Stimulated activated naive CD8-positive, alpha-beta T cell treated with anti-CD3 and anti-CD28 coated beads, Interleukin-15, Interleukin-2, amounts not matched to agents 100 U/mL and 50 U/mL, for 24 hours (primary cell): ENCODE results near the gene CRYGS.
A peak's percentile ranks its signal among the peaks of the same experiment; 100 is the strongest.
"Not testable (repeated sequence)": the region's sequence is repeated elsewhere in the genome, so short reads cannot be mapped to it uniquely, and the experiment has no call there.

Experiments used
- ATAC-seq: fragments of 150-1000 bp; cut with Tn5 transposase; one replicate; pipeline ENCODE4 v1.10.0; 2021
- DNase-seq: peaks from one replicate; pipeline ENCODE4 v3.0.0; 2021

The CRYGS gene

DNA sequence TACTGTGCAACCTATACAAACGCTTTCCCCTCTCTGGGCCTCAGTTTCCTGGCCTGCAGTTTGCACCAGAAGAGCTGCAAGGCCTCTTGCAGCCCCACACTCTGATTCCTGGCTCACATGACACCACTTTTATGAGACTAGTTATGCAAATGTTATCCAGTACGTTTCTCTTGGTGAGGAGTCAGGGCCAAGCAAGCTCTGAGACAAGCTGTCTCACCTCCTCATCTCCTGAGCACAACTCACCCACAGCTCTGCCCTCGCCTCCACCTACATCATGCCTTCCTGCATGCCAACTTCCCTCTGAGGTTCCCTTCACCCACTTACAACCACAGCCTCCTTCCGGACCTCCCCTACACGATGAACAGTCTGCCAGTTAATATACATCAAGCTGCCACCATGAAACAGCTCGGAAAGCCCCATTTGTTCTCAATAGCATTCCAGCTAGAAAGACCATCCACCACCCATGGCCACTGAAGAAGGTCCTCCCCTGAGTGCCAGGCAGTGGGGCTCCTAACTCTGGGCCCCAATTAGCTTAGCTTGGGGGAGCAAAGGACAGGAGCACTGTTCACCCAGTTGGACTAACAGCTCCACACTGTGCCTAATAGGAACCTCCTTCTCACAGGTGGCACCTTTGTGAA is 25.0 kb downstream of the CRYGS start:
- peak; percentile 61 for DNase-seq
- ATAC-seq = peak; percentile 83

DNA sequence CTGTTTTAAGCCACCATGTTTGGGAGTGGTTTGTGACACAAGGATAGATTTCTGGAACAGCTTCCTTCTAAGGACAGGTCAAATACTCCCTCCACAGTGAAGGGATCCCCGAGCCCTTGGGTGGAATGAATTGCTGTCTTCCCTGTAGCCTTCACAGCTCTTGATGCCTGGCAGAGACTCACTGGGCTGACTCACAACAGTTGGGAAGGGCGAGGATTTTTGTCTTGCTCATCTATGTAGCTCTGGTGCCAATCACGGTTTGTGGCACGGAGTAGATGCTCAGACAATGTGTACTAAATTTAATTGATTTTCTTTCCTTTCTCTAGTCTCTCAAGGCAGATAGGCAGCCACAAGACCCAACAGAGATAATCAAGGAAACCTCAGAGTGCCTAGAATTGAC is 27.0 kb downstream of the CRYGS start:
- ATAC-seq (no peak), DNase-seq (no peak)

DNA sequence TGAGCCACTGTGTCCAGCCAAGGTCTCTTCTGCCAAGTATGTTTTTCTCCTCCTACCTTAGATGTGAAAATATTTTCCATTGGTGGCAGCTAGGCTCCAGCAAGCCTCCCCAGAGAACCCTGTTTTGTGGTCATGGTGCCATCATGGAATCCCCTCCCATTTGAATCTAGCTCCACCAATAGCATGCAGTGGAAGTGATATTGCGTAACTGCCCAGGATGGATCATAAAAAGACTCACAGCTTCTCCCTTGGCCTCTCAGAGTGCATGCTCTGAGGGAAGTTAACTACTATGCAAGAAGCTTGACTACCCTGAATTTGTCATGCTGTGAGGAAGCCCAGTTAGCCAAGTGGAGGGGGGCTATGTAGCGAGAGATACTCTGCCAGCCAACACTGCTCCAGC is 27.5 kb downstream of the CRYGS start:
- ATAC-seq = no peak
- no peak for DNase-seq

DNA sequence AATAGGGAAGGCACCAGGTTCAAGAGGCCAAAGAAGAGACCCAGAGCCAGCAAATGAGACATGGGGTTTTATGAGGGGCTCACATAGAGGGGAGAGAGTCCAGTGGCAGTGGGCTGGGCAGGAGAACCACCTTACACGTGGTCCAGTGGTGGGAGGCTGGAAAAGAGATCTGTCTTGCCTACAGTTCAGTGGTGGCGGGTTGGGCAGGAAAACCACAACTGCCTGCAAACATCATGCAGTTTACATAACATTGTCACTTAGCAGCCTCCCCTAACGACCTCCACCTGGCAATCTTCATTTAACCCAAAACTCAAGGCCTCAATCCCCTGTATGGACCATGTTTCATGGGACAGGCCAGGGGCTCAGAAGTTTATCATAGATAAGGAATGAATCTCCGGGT is 29.1 kb downstream of the CRYGS start:
- no peak for ATAC-seq
- DNase-seq = peak; percentile 27

DNA sequence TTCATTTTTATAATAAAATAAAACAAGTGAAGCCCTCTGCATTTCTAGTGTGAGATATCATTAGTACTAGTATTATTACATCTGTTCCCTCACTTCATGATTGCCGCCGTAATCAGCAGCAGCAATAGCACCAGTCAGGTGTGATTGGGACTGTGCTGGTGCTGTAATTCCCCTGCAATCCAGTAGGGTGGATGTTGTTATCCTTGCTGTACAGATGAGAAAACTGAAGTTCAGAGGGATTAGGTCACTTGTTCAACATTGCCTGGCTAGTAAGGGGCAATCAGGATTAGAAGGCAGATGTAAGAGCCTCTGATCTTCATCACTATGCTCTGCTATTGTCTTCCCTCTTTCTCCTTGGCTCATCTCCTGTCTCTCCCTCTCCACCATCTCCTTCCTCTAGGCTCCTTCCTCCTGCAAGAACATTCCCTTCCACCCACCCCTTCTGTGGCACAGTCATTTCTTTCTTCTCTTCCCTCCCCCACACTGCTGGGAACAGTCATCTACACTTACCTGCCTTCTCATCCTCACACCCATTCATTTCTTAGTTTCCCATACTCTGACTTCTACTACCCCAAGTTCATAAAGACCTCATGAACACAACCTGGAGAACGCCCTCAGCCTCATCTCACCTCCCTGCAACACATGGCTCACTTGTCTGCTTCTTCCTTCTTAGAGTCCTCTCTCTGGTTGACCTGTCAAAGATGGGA is 29.7 kb downstream of the CRYGS start:
- DNase-seq = no peak
- peak; percentile 7 for ATAC-seq

DNA sequence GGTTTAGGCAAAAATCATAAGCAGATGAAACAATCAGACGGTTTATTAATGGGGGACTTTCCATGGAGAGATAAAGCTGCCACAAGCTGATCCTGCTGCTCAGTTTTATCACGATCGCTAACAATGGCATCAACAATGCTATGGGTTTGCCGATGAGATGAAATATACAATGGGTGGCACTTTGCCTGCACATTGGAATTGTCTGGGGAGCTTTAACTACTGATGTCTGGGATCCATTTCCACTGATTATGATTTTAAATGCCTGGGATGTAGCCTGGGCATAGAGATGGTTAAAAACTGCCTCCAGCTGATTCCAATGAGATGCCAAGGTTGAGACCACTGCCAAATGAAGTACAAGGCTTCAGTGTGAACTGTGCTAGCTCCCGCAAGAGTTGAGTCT is 30.8 kb downstream of the CRYGS start:
- DNase-seq (no peak), ATAC-seq (no peak)

DNA sequence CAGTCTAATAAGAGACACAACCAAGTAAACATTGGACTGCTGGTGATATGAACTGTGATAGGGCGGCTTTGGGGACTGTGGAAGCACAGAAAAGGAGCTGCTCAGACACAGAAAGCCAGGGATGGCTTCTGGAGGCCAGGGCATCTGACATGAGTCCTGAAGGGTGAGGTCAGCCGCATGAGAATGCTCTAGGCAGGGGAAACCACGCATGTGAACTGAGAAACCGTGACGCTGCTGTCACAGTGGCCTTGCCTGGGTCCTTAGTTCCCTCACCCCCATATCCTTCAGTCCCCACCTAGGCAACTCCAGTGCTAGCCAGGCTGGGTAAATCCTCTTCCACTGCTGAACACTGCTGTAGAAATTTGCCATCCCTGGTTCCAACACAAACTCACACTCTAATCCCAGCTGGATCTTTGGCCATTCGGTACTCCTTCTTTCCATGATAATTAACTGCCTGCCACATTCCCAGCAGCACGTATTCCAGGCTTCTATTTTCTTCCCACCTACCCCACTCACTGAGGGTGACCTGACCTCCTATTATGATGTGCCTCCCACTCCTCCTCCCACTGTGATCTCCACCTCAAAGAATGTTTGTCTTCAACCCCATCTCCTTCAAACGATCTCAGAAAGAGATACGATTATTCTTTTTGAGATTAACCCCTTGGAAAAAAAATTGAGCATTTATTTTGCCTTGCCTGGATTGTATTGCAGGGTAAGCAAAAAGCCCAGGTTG is 31.4 kb downstream of the CRYGS start:
- no peak for ATAC-seq

DNA sequence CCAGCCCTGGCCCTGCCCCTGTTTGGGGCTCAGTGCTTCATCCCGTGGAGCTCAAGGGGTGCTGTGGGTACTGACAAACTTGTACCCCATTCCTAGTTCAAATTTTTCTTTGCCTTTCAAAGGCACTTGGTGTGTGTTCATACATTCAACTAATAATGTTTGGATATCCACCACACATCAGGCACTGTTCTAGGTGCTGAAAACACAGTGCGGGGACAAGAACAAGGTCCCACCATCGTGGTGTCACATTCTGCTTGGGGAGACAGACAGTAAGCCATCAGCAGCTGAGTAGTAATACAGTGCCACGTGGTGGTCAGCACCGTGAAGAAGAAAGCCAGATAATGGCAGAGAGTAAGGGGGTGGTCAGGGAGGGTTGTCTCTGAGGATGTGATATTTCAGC is 32.5 kb downstream of the CRYGS start:
- no peak for ATAC-seq
- DNase-seq = no peak

More for the DNA sequence above, 31.4 kb downstream of the CRYGS start:
- DNase-seq = no peak

DNA sequence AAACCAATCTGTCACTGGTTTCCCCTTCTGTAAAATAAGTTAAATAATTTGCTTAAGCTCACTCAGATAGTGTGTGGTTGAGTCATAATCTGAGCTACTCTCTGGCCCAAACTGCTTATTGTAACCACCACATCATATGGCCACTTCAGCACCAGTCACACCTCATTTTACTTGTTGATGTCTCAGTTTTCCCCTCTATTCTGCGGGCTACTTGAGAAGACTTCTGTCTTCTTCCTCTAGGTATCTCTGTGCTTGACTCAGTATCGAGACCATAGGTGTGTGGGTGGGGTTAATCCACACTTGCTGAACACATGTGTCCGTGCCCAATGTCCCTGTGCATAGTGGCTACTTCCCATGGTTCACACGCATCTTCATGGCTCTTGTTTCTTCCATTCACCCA is 32.9 kb downstream of the CRYGS start:
- peak; percentile 75 for ATAC-seq
- peak; percentile 34 for DNase-seq

DNA sequence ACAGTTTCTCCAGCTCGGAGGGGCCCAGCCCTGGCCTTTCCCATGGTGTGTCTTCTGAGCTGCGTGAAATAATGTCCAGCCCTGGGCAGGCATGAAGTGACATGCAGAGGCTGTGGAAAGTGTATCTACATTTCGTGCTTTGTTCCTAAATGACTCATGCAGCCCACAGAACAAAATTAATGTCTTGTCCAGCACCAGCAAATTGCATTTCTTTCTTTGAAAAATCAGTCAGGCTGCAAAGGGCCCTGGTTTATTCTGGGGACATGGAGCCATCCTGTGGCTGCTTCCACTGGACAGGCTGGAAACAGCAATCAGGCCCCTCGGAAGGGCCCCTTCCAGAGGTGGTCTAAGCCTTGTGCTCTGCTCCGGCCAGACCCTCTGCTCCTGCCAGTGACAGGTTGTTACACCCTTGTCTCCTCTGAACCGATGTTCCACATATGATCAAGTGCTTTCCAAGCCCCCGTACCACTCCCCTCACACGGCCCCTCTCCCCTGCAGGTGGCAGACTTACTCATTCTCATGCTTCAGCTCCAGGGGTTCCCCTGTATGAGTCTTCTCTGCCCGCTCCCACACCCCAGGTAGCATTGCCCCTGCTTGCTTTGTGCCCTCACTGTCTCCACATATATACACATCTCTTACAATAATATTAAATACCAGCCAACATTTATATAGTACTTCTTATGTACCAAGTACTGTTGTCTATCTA is 33.7 kb downstream of the CRYGS start:
- peak; percentile 32 for DNase-seq
- peak; percentile 24 for ATAC-seq

DNA sequence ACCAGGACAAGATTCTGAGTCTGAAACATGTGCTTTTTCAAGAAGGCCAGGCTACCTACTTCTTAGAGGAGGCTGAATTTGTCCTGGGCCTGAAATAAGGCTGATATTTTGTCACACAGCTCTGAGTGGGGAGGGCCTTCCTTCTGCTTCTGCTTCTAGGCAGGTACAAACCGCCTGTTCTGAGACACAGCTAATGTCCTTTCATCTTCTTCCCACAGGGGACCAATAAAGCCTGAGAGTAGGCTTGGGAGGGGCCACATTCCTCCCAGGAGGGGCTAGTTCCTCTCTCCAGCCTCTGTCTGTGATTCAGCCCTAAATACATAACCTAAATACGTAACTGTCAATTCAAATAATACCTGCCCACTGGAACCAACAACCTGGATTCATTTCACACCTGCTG is 34.8 kb downstream of the CRYGS start:
- DNase-seq = no peak
- ATAC-seq = no peak

DNA sequence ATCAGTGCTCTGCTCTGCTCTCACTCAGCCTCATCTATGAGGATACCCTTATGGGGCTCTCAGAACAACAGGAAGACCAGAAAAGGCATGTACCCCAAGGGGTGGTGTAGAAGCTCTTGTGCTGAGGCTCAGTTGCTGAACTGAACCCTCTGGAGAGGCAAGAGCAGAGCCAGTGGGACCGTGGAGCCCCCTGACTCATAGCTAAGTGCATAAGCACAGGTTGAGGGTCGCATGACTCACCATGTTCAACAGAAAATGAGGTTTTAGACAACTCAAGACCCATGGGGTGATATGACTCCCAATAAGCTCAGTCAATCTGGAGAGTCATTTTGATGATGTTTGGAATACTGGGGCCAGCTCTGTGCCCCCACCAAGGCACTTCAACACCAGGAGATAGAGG is 37.3 kb downstream of the CRYGS start:
- ATAC-seq = peak; percentile 68
- DNase-seq = peak; percentile 56

DNA sequence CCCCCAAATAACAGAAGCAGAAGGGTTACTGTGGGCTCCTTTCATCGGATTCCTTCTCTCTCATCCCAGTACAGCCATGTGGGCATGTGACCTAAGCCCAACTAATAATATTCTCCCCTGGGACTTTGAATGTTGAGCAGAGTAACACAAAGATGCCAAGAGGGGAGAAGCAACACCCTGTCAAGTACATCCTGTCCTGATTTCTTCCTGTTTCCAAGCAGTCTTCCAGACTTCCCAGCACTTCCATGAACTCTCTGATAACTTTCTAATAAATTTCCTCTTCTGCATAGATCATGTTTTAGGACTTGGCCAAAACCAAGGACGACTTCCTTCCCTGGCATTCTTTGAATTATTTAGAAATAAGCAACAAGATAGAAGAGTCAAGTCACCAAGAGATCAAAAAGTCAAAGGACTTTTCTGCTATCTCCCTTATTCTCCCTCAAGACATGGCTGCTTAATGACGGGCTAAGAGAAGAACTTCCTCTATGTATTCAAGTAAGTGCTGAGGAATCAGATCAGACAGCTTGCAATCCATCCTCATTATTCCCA is 37.9 kb downstream of the CRYGS start:
- DNase-seq = no peak
- ATAC-seq = no peak

DNA sequence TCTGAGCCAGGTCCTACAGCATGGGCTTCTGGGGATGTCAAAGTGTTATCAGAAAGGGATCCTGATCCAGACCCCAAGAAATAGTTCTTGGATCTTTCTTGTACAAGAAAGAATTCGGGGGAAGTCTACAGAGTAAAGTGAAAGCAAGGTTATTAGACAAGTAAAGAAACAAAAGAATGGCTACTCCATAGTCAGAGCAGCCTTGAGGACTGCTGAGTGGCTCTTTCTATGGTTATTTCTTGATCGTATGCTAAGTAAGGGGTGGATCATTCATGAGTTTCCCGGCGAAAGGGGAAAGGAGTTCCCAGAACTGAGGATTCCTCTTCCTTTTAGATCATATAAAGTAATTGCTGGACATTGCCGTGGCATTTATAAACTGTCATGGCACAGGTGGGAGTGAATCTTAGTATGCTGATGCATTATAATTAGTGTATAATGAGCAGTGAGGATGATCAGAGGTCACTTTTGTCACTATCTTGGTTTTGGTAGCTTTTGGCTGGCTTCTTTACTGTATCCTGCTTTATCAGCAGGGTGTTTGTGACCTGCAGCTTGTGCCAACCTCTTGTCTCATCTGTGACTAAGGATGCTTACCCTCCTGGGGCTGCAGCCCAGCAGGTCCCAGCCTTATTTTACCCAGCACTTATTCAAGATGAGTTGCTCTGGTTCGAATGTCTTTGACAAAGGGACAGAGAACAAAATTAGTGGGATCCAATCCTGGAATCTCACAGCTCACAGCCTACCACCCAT is 41.0 kb downstream of the CRYGS start:
- no peak for ATAC-seq
- no peak for DNase-seq

DNA sequence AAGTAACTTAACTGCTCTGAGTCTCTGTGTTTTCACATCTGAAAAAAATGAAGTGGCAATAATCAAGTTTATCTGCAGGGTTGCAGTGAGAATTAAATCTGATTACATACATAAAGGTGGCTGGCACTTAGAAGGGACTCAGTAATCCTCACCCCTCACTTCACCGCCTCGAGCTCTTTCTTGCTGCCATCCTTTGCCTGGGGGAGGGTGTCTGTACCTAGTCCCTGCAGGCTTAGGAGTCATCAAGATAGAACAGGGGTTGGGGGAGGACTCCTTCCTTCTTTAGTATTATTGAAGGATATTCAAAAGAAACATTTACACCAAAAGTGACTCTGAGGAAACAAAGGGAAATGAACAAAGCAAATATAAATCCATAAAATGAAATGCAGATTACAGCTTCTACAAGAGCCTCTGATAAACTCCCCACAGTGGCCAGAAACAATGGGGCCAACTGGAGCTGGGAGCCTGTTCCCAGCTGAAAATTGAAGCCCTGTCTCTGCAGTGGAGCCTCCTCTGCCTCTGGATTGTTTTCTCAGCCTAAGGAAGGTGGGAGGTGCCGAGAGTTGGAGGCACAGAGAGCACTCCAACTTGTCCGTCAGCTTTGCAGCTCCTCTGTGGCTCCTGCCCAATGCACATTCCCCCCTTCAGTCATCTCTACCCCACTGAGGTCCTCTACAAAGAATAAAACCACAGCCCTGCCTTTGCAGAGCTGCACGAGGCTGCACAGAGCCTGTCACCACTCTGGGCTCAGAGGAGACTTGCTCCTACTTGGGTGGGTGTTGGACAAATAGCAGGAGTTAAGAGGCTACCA is 41.8 kb downstream of the CRYGS start:
- ATAC-seq (peak; percentile 30), DNase-seq (no peak)

DNA sequence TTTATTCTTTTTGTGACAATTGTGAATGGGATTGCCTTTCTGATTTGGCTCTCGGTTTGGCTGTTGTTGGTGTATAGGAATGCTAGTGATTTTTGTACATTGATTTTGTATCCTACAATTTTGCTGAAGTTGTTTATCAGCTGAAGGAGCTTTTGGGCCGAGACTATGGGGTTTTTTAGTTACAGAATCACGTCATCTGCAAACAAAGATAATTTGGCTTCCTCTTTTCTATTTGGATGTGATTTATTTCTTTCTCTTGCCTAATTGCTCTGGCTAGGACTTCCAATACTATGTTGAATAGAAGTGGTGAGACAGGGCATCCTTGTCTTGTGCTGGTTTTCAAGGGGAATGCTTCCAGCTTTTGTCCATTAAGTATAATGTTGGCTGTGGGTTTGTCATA is 44.2 kb downstream of the CRYGS start:
- DNase-seq, ATAC-seq: not testable (repeated sequence)

DNA sequence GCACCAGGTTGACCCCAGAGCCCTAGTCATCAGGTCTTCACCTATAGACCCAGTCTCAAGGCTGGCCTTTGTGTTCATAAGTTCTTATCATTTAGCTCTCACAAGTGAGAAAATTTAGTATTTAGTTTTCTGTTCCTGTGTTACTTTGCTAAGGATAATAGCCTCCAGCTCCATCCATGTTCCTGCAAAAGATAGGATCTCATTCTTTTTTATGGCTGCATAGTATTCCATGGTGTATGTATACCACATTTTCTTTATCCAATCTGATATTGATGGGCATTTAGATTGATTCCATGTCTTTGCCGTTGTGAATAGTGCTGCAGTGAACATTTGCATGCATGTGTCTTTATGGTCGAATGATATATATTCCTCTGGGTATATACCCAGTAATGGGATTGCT is 46.2 kb downstream of the CRYGS start:
- not testable (repeated sequence) for ATAC-seq

DNA sequence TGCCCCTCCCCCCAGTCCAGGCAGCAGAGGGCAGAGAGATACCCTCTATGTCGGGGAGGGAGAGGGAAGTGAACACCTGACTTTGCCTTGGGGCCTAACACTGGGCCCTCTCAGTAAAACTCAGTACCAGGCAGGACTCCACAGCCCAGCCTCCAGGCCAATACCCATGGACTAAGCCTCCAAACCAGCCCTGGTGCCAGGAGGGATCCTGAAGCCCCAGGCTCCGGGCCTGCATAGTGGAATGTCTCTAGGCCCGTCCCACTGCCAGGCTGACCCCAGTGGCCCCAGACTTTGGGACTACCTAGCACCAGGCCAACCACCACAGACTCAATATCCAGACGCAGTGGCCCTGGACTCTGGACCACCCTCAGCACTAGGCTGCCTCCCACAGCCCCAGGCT is 46.6 kb downstream of the CRYGS start:
- ATAC-seq (no peak), DNase-seq (no peak)

More for the DNA sequence above, 46.2 kb downstream of the CRYGS start:
- DNase-seq = not testable (repeated sequence)

DNA sequence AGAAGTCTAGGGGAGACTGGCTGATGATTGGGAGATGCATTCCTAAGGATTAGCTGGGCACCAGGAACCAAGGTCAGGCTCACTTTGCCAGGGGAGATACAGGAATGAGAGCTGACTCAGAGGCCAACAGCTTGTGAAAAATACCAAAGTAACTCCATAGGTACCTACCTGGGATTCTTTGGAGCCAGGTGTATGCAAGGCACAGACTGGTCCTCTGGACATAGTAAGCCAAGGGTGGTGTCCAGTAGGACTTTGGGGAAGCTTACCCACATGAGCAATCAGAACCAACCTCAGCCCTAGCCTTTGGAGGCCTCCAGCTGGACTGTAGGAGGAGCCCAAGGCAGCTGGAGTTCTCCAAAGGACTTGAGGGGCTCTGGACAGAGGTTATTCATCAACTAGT is 47.5 kb downstream of the CRYGS start:
- ATAC-seq (no peak), DNase-seq (no peak)

DNA sequence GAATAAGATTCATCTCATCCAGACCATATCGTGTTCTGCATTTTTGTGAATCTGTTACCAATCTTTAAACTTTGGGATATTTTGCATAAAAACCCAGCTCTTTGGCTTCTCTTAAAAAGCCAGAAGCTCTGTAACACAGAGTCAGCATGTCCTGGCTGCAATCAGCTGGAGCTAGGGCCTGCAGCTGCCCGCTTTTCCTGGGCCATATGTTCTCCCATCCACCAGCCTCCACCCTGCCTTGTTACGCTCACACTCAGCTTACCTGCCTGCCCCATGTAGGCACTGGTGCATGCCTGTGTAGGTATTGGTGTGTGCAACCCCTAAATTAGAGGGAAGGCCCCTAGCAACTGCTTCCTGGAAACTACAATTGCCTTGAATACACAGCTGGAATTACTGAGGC is 48.2 kb downstream of the CRYGS start:
- DNase-seq (no peak), ATAC-seq (no peak)
